Progenitor cell of endocrine pancreas (in vitro differentiated cells): Measurements from ENCODE around the gene CTNNA2. TPM values are rescaled to one million over a fixed set of nuclear protein-coding genes. Genes with fewer than 3 reads are reported as not detected.

Experiments used
- DNase-seq: peaks from one replicate; pipeline ENCODE4 v3.0.0; 2021; ENCODE audit warnings: low spot score; ENCODE audit not compliant: unreplicated experiment
- H3K27ac Mint-ChIP-seq: 2 replicates; pipeline ENCODE4 v1.8.0; 2021; ENCODE audit warnings: mild to moderate bottlenecking, moderate library complexity, mixed read lengths
- H3K27me3 Mint-ChIP-seq: 2 replicates; pipeline ENCODE4 v1.8.0; 2021; ENCODE audit warnings: mixed read lengths
- H3K36me3 Mint-ChIP-seq: 2 replicates; pipeline ENCODE4 v1.8.0; 2022; ENCODE audit warnings: mixed read lengths; ENCODE audit not compliant: insufficient read depth
- H3K4me1 Mint-ChIP-seq: 2 replicates; pipeline ENCODE4 v1.8.0; 2021; ENCODE audit warnings: low read depth, mixed read lengths
- H3K4me3 Mint-ChIP-seq: 2 replicates; pipeline ENCODE4 v1.8.0; 2021; ENCODE audit warnings: low read depth, mild to moderate bottlenecking, moderate library complexity, mixed read lengths
- H3K9me3 Mint-ChIP-seq: 2 replicates; pipeline ENCODE4 v1.8.0; 2021; ENCODE audit warnings: low read depth, mixed read lengths
- CTCF ChIP-seq: fragments of 200-600 bp; sonication (generic); IDR thresholded peaks from one replicate; pipeline ENCODE4 v1.5.0; 2021; ENCODE audit warnings: antibody characterized with exemption, mild to moderate bottlenecking; ENCODE audit not compliant: unreplicated experiment
- total RNA-seq: library from RNA; stranded (reverse); gene quantifications from 2 replicates; pipeline ENCODE4 v1.2.1, GENCODE V29; 2021

The CTNNA2 gene
- total RNA-seq, 1 donor from 2014 or later = 10.2 TPM

- Mint-ChIP-seq H3K27ac (no peak overlapping the region), H3K36me3 (no peaks in the 10 kb centered on the region), H3K4me1 (peaks cover 1% of the 10 kb centered on the region), H3K27me3 (no peaks in the 10 kb centered on the region), H3K4me3 (no peak overlapping the region), H3K9me3 (peaks cover under 1% of the 10 kb centered on the region)
- DNase-seq = no peak
- TF ChIP-seq CTCF = no peak
Observed at GRCh38 chr2:80392441-80392840, 879.6 kb downstream of the CTNNA2 start.

GRCh38 chr2:80393991-80394390 is 881.1 kb downstream of the CTNNA2 start:
- Mint-ChIP-seq H3K36me3 (no peaks in the 10 kb centered on the region), H3K27me3 (no peaks in the 10 kb centered on the region), H3K9me3 (peaks cover 5% of the 10 kb centered on the region), H3K4me1 (peaks cover 1% of the 10 kb centered on the region), H3K4me3 (no peak overlapping the region), H3K27ac (no peak overlapping the region)
- DNase-seq = no peak
- no peak for TF ChIP-seq CTCF

GRCh38 chr2:80395251-80395650 is 882.4 kb downstream of the CTNNA2 start:
- H3K4me1 Mint-ChIP-seq = peaks cover 1% of the 10 kb centered on the region
- H3K27me3 Mint-ChIP-seq = no peaks in the 10 kb centered on the region
- DNase-seq = no peak
- peaks cover 5% of the 10 kb centered on the region for H3K9me3 Mint-ChIP-seq
- H3K36me3 Mint-ChIP-seq = no peaks in the 10 kb centered on the region
- no peak for TF ChIP-seq CTCF
- no peak overlapping the region for H3K27ac Mint-ChIP-seq
- no peak overlapping the region for H3K4me3 Mint-ChIP-seq

- no peak for TF ChIP-seq CTCF
- H3K4me3 Mint-ChIP-seq = no peak overlapping the region
- H3K27ac Mint-ChIP-seq = no peak overlapping the region
- peaks cover 5% of the 10 kb centered on the region for H3K9me3 Mint-ChIP-seq
- no peaks in the 10 kb centered on the region for H3K36me3 Mint-ChIP-seq
- peaks cover 1% of the 10 kb centered on the region for H3K4me1 Mint-ChIP-seq
- no peak for DNase-seq
- no peaks in the 10 kb centered on the region for H3K27me3 Mint-ChIP-seq
Observed at GRCh38 chr2:80396276-80396675, 883.4 kb downstream of the CTNNA2 start.

- Mint-ChIP-seq H3K4me1 (peaks cover 2% of the 10 kb centered on the region), H3K27me3 (no peaks in the 10 kb centered on the region), H3K4me3 (no peak overlapping the region), H3K9me3 (no peaks in the 10 kb centered on the region), H3K36me3 (no peaks in the 10 kb centered on the region), H3K27ac (no peak overlapping the region)
- no peak for TF ChIP-seq CTCF
- no peak for DNase-seq
Observed at GRCh38 chr2:80403081-80403480, 890.2 kb downstream of the CTNNA2 start.
